HCT116 (cell line): ENCODE data around the gene KHDC1L.

Experiments used
- CEBPB ChIP-seq: IDR thresholded peaks from 2 replicates; pipeline ENCODE4 v1.6.1; 2012; ENCODE audit warnings: low read depth
- CTCF ChIP-seq, 3 experiments: fragments of 200-600 bp in 1 of 3; sonication (generic) in 1 of 3; IDR thresholded peaks in 2 of 3; conservative IDR thresholded peaks in 1 of 3; 2 replicates each; pipeline ENCODE4 v1.5.1; 2012 to 2017; ENCODE audit warnings: low read depth in 2 of 3, low read length in 2 of 3, antibody characterized with exemption in 1 of 3, borderline replicate concordance in 1 of 3, control low read depth in 1 of 3, mild to moderate bottlenecking in 1 of 3, mixed read lengths in 1 of 3, mixed run types in 1 of 3, moderate library complexity in 1 of 3; ENCODE audit not compliant: insufficient read depth in 1 of 3
- EZH2 ChIP-seq: fragments of 200-600 bp; sonication (generic); IDR thresholded peaks from 2 replicates; pipeline ENCODE4 v1.6.1; 2017; ENCODE audit warnings: antibody characterized with exemption, mixed run types
- EZH2phosphoT487 ChIP-seq: fragments of 200-600 bp; IDR thresholded peaks from 2 replicates; pipeline ENCODE4 v1.6.1; 2018; ENCODE audit warnings: antibody characterized with exemption, borderline replicate concordance
- POLR2A ChIP-seq: IDR thresholded peaks from 2 replicates; pipeline ENCODE4 v1.7.0; 2011; ENCODE audit warnings: borderline replicate concordance; ENCODE audit not compliant: insufficient read depth, insufficient read length; ENCODE audit errors: extremely low read depth
- POLR2AphosphoS5 ChIP-seq: IDR thresholded peaks from 2 replicates; pipeline ENCODE4 v1.6.1; 2011; ENCODE audit warnings: mild to moderate bottlenecking, low read depth, low read length, moderate library complexity
- RAD21 ChIP-seq: IDR thresholded peaks from 2 replicates; pipeline ENCODE4 v1.6.1; 2012; ENCODE audit warnings: low read depth, mild to moderate bottlenecking
- SRF ChIP-seq: IDR thresholded peaks from 2 replicates; pipeline ENCODE4 v1.6.1; 2012; ENCODE audit warnings: low read depth
- YY1 ChIP-seq: IDR thresholded peaks from 2 replicates; pipeline ENCODE4 v1.6.1; 2011; ENCODE audit warnings: low read length, low read depth, moderate library complexity, mild to moderate bottlenecking; ENCODE audit not compliant: insufficient replicate concordance; ENCODE audit errors: extremely low read depth
- ZFX ChIP-seq: fragments of 450-650 bp; IDR thresholded peaks from 2 replicates; pipeline ENCODE4 v1.6.1; 2017
- ZNF274 ChIP-seq: fragments of 200-500 bp; sonication (Bioruptor generic); IDR thresholded peaks from 2 replicates; pipeline ENCODE4 v1.6.1; 2014; ENCODE audit warnings: mild to moderate bottlenecking, low read depth, low read length, inconsistent platforms

DNA sequence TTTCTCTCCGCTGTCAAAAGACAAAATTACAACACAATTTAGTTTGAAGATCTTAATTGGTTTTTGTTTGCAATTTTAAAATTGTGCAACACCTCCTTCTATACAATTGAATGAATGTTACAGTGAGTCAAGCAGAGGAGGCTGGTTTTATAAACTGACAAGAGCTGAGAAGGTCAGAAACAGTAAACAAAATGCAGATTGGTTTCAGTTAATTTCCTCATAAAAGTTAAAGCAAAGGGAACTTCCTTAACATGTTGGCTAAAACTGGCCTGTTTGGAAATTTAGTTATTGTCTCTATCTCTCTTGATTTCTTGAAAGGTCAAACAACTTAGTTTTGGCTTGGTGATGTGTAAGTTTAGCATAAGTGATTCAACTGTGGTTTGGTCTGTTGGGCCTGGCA lies 22.2 kb downstream of the KHDC1L start:
- TF ChIP-seq ZNF274 (no peak), POLR2AphosphoS5 (no peak), POLR2A (no peak), CTCF (IDR thresholded peaks at IDR 0.05 in 2 of 3, conservative IDR thresholded peaks at IDR 0.05 in 1 of 3; ENCODE audit: borderline replicate concordance in 1 of 3, insufficient read depth in 1 of 3, low read depth in 2 of 3, low read length in 2 of 3) (no peak), EZH2 (no peak), SRF (no peak), RAD21 (no peak), YY1 (no peak), EZH2phosphoT487 (no peak), ZFX (no peak), CEBPB (no peak)
